ENCODE results near the gene GARNL3. TPM values are rescaled to one million over a fixed set of nuclear protein-coding genes. Genes with fewer than 3 reads are reported as not detected.
A peak's percentile ranks its signal among the peaks of the same experiment; 100 is the strongest.

Gene GARNL3
- total and polyA plus RNA-seq, 8 donors = 0.76 to 35.8 (median 7.5) TPM

- 92 to 95% (median 93%) methylated on average over 2 of the region's 2 CpGs for WGBS, 5 donors
- no peaks in the 10 kb centered on the region for H3K4me1 ChIP-seq
- DNase-seq = no peak
- intact Hi-C loops (cut with DNase I; ENCODE audit: low total_unique reads) = no loop called here
- H3K9me3 ChIP-seq = no peaks in the 10 kb centered on the region
- no peak overlapping the region for H3K27ac ChIP-seq
- H3K36me3 ChIP-seq = no peaks in the 10 kb centered on the region
- no peaks in the 10 kb centered on the region for H3K27me3 ChIP-seq
- H3K4me3 ChIP-seq = no peak overlapping the region
- TF ChIP-seq POLR2AphosphoS5 (IDR thresholded peaks at IDR 0.05) (no peak), POLR2A (IDR thresholded peaks at IDR 0.05) (no peak), CTCF (IDR thresholded peaks at IDR 0.05) (no peak), EP300 (IDR thresholded peaks at IDR 0.05) (no peak)
These were observed 11.1 kb upstream of the GARNL3 start for GRCh38 chr9:127253446-127253845.

GRCh38 chr9:127255692-127256091 lies 8.9 kb upstream of the GARNL3 start:
- Histone ChIP-seq H3K36me3 (no peaks in the 10 kb centered on the region), H3K27me3 (no peaks in the 10 kb centered on the region), H3K9me3 (no peaks in the 10 kb centered on the region), H3K27ac (no peak overlapping the region), H3K4me3 (no peak overlapping the region), H3K4me1 (no peaks in the 10 kb centered on the region)
- no peak for DNase-seq
- TF ChIP-seq POLR2AphosphoS5 (IDR thresholded peaks at IDR 0.05) (no peak), CTCF (IDR thresholded peaks at IDR 0.05) (no peak), POLR2A (IDR thresholded peaks at IDR 0.05) (no peak), EP300 (IDR thresholded peaks at IDR 0.05) (no peak)
- intact Hi-C loops (cut with DNase I; ENCODE audit: low total_unique reads) = no loop called here

GRCh38 chr9:127256324-127256723 lies 8.2 kb upstream of the GARNL3 start:
- 66 to 76% (median 72%) methylated on average over 5 of the region's 5 CpGs for WGBS, 5 donors
- TF ChIP-seq POLR2A (IDR thresholded peaks at IDR 0.05) (no peak), CTCF (IDR thresholded peaks at IDR 0.05) (no peak), EP300 (IDR thresholded peaks at IDR 0.05) (no peak), POLR2AphosphoS5 (IDR thresholded peaks at IDR 0.05) (no peak)
- Histone ChIP-seq H3K36me3 (no peaks in the 10 kb centered on the region), H3K9me3 (no peaks in the 10 kb centered on the region), H3K27ac (no peak overlapping the region), H3K27me3 (no peaks in the 10 kb centered on the region), H3K4me1 (no peaks in the 10 kb centered on the region), H3K4me3 (no peak overlapping the region)
- peak in 1 of 2 donors; percentile 49 for DNase-seq
- intact Hi-C loops (cut with DNase I; ENCODE audit: low total_unique reads) = no loop called here

GRCh38 chr9:127258606-127259471 lies 5.7 kb upstream of the GARNL3 start:
- intact Hi-C loops (cut with DNase I; ENCODE audit: low total_unique reads) = no loop called here
- no peaks in the 10 kb centered on the region for H3K36me3 ChIP-seq
- no peak overlapping the region for H3K27ac ChIP-seq
- TF ChIP-seq CTCF (IDR thresholded peaks at IDR 0.05) = no peak
- no peak for TF ChIP-seq POLR2AphosphoS5 (IDR thresholded peaks at IDR 0.05)
- TF ChIP-seq POLR2A (IDR thresholded peaks at IDR 0.05) = no peak
- no peak for TF ChIP-seq EP300 (IDR thresholded peaks at IDR 0.05)
- no peaks in the 10 kb centered on the region for H3K9me3 ChIP-seq
- H3K27me3 ChIP-seq = no peaks in the 10 kb centered on the region
- no peak overlapping the region for H3K4me3 ChIP-seq
- H3K4me1 ChIP-seq = peaks cover 0 to 15% (median 3%) of the 10 kb centered on the region in 4 donors
- DNase-seq = peak in 1 of 2 donors; percentile 37
- WGBS, 5 donors = 71 to 87% (median 82%) methylated on average over 7 of the region's 7 CpGs
